ENCODE measurements around the gene EIF4E1B.

- TF ChIP-seq, protein P1, sequence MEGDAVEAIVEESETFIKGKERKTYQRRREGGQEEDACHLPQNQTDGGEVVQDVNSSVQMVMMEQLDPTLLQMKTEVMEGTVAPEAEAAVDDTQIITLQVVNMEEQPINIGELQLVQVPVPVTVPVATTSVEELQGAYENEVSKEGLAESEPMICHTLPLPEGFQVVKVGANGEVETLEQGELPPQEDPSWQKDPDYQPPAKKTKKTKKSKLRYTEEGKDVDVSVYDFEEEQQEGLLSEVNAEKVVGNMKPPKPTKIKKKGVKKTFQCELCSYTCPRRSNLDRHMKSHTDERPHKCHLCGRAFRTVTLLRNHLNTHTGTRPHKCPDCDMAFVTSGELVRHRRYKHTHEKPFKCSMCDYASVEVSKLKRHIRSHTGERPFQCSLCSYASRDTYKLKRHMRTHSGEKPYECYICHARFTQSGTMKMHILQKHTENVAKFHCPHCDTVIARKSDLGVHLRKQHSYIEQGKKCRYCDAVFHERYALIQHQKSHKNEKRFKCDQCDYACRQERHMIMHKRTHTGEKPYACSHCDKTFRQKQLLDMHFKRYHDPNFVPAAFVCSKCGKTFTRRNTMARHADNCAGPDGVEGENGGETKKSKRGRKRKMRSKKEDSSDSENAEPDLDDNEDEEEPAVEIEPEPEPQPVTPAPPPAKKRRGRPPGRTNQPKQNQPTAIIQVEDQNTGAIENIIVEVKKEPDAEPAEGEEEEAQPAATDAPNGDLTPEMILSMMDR (IDR thresholded peaks at IDR 0.05): no peak
- no peak for TF ChIP-seq POLR2A (IDR thresholded peaks at IDR 0.05)
These were observed 40.9 kb downstream of the EIF4E1B start for GRCh38 chr5:176671399-176671798.

Data from tibial nerve (tissue), 3 donors.